H1 (cell line): ENCODE measurements around the gene AGBL1. TPM values are rescaled to one million over a fixed set of nuclear protein-coding genes. Genes with fewer than 3 reads are reported as not detected.

Experiments
- CTCF ChIA-PET: fragments of 300-600 bp; sonication (Branson Sonifier 250); formaldehyde crosslinking; loops from one replicate; lab custom pipeline; 2021; ENCODE audit not compliant: partially characterized antibody; lab: Charles Lee
- POLR2A ChIA-PET: fragments of 300-600 bp; sonication (Branson Sonifier 250); formaldehyde crosslinking; loops from one replicate; lab custom pipeline; 2021; ENCODE audit warnings: inconsistent platforms; ENCODE audit not compliant: partially characterized antibody; lab: Charles Lee
- DNase-seq, 2 experiments: peaks; one replicate each; pipeline versions ENCODE4 v3.0.0 to v3.0.0-alpha.2; 2010 to 2022; ENCODE audit warnings: low spot score in 2 of 2, low read depth in 1 of 2, mixed read lengths in 1 of 2
- FAIRE-seq: peaks from 2 replicates; lab custom pipeline; 2011; peaks lifted over from hg19 to GRCh38; lab: Jason Lieb, UNC
- H2AFZ ChIP-seq: 2 replicates; pipeline ENCODE4 v1.8.1; 2012; ENCODE audit warnings: low read length, inconsistent platforms
- H2AK5ac ChIP-seq: 2 replicates; pipeline ENCODE4 v1.6.1; 2013; ENCODE audit warnings: low read depth, low read length
- H2BK120ac ChIP-seq: replicated peaks from 2 replicates; pipeline ENCODE3; 2013; ENCODE audit warnings: low read depth, low read length, inconsistent platforms
- H2BK12ac ChIP-seq: 2 replicates; pipeline ENCODE4 v1.6.1; 2013; ENCODE audit warnings: low read depth, low read length
- H2BK15ac ChIP-seq: 2 replicates; pipeline ENCODE4 v1.6.1; 2013; ENCODE audit warnings: low read length
- H2BK20ac ChIP-seq: 2 replicates; pipeline ENCODE4 v1.6.1; 2013; ENCODE audit warnings: low read length
- H2BK5ac ChIP-seq: 2 replicates; pipeline ENCODE4 v1.6.1; 2013; ENCODE audit warnings: low read depth, low read length
- H3K14ac ChIP-seq: 2 replicates; pipeline ENCODE4 v1.6.1; 2013; ENCODE audit warnings: inconsistent platforms; ENCODE audit not compliant: insufficient read length
- H3K18ac ChIP-seq: 2 replicates; pipeline ENCODE4 v1.6.1; 2013; ENCODE audit warnings: low read length; ENCODE audit errors: extremely low read depth
- H3K23ac ChIP-seq: 2 replicates; pipeline ENCODE4 v1.6.1; 2013; ENCODE audit warnings: inconsistent platforms; ENCODE audit not compliant: insufficient read length
- H3K23me2 ChIP-seq: 2 replicates; pipeline ENCODE4 v1.6.1; 2013; ENCODE audit warnings: low read depth, low read length
- H3K27ac ChIP-seq: 2 replicates; pipeline ENCODE4 v1.6.1; 2011; ENCODE audit warnings: low read depth, low read length, inconsistent platforms
- H3K27me3 ChIP-seq, 4 experiments: replicated peaks in 1 of 4; 1 replicate in 1 of 4; 2 replicates in 3 of 4; pipeline versions ENCODE4 v1.6.1 to v1.8.1; 2011 to 2013; ENCODE audit warnings: low read length in 3 of 4, mild to moderate bottlenecking in 3 of 4, inconsistent platforms in 2 of 4, mixed read lengths in 2 of 4, moderate library complexity in 1 of 4; ENCODE audit not compliant: control insufficient read depth in 3 of 4, insufficient read depth in 3 of 4; ENCODE audit errors: extremely low read depth in 1 of 4
- H3K36me3 ChIP-seq, 4 experiments: 2 replicates each; pipeline versions ENCODE4 v1.6.1 to v1.8.1; 2011 to 2013; ENCODE audit warnings: mild to moderate bottlenecking in 4 of 4, low read length in 3 of 4, moderate library complexity in 2 of 4, control low read depth in 1 of 4, inconsistent platforms in 1 of 4; ENCODE audit not compliant: insufficient read depth in 4 of 4, control insufficient read depth in 2 of 4
- H3K4ac ChIP-seq: replicated peaks from 2 replicates; pipeline ENCODE3; 2013; ENCODE audit warnings: low read length, low read depth, mixed read lengths, inconsistent platforms; ENCODE audit not compliant: insufficient read length
- H3K4me1 ChIP-seq, 4 experiments: replicated peaks in 1 of 4; 1 replicate in 1 of 4; 2 replicates in 3 of 4; pipeline versions ENCODE4 v1.6.1 to v1.8.1; 2011 to 2013; ENCODE audit warnings: low read length in 3 of 4, inconsistent platforms in 2 of 4, mixed read lengths in 1 of 4; ENCODE audit not compliant: insufficient read depth in 4 of 4, control insufficient read depth in 3 of 4
- H3K4me2 ChIP-seq, 2 experiments: 2 replicates each; pipeline versions ENCODE4 v1.6.1 to v1.8.1; 2011 to 2013; ENCODE audit warnings: low read depth in 2 of 2, low read length in 2 of 2, control low read depth in 1 of 2, inconsistent platforms in 1 of 2, mild to moderate bottlenecking in 1 of 2; ENCODE audit not compliant: insufficient read depth in 1 of 2
- H3K4me3 ChIP-seq, 4 experiments: fragments of 200-600, 300-600 bp in 1 of 4; sonication (generic), shearing (Covaris generic), sonication (Bioruptor Twin) in 1 of 4; 2 replicates each; pipeline versions ENCODE4 v1.5.1 to v1.8.1; 2011 to 2016; ENCODE audit warnings: low read length in 4 of 4, low read depth in 3 of 4, control low read depth in 2 of 4, inconsistent platforms in 2 of 4, mild to moderate bottlenecking in 2 of 4, mixed read lengths in 1 of 4, moderate library complexity in 1 of 4; ENCODE audit not compliant: insufficient read depth in 2 of 4; ENCODE audit errors: extremely low read depth in 1 of 4
- H3K56ac ChIP-seq: replicated peaks from 2 replicates; pipeline ENCODE3; 2013; ENCODE audit warnings: low read depth, mild to moderate bottlenecking, mixed read lengths, low read length, inconsistent platforms; ENCODE audit not compliant: insufficient read length
- H3K79me1 ChIP-seq: 2 replicates; pipeline ENCODE4 v1.6.1; 2013; ENCODE audit warnings: low read depth, low read length, control low read depth
- H3K79me2 ChIP-seq, 2 experiments: 2 replicates each; pipeline versions ENCODE4 v1.6.1 to v1.8.1; 2012 to 2013; ENCODE audit warnings: low read length in 2 of 2, mild to moderate bottlenecking in 2 of 2, inconsistent platforms in 1 of 2; ENCODE audit not compliant: insufficient read depth in 2 of 2, control insufficient read depth in 1 of 2
- H3K9ac ChIP-seq, 4 experiments: replicated peaks in 1 of 4; 1 replicate in 1 of 4; 2 replicates in 3 of 4; pipeline versions ENCODE4 v1.6.1 to v1.8.1; 2011 to 2013; ENCODE audit warnings: low read depth in 3 of 4, low read length in 3 of 4, control low read depth in 2 of 4, mild to moderate bottlenecking in 2 of 4, moderate library complexity in 2 of 4, inconsistent platforms in 1 of 4; ENCODE audit errors: extremely low read depth in 1 of 4
- H3K9me3 ChIP-seq, 2 experiments: 2 replicates each; pipeline versions ENCODE4 v1.6.1 to v1.8.1; 2012 to 2013; ENCODE audit warnings: mild to moderate bottlenecking in 2 of 2, moderate library complexity in 2 of 2, control low read depth in 1 of 2, inconsistent platforms in 1 of 2, low read depth in 1 of 2, low read length in 1 of 2, mixed read lengths in 1 of 2; ENCODE audit not compliant: insufficient read depth in 2 of 2
- H4K20me1 ChIP-seq, 2 experiments: replicated peaks in 1 of 2; 2 replicates each; pipeline versions ENCODE3 to v1.8.1; 2011 to 2013; ENCODE audit warnings: inconsistent platforms in 2 of 2, low read length in 2 of 2, mild to moderate bottlenecking in 1 of 2; ENCODE audit not compliant: insufficient read depth in 2 of 2, control insufficient read depth in 1 of 2
- H4K5ac ChIP-seq: 2 replicates; pipeline ENCODE4 v1.6.1; 2013; ENCODE audit warnings: low read length, low read depth, mixed read lengths, inconsistent platforms; ENCODE audit not compliant: insufficient read length
- H4K8ac ChIP-seq: 2 replicates; pipeline ENCODE4 v1.8.0; 2013; ENCODE audit warnings: mild to moderate bottlenecking, moderate library complexity, low read length, inconsistent platforms; ENCODE audit not compliant: insufficient read depth; ENCODE audit errors: extremely low read depth
- H4K91ac ChIP-seq: replicated peaks from 2 replicates; pipeline ENCODE3; 2013; ENCODE audit warnings: low read length, mixed read lengths, inconsistent platforms; ENCODE audit not compliant: insufficient read length
- ASH2L ChIP-seq: fragments of 200-600, 300-600 bp; sonication (generic); IDR thresholded peaks from one replicate; pipeline ENCODE4 v1.7.1; 2017; ENCODE audit warnings: low read length
- ATF2 ChIP-seq: IDR thresholded peaks from 2 replicates; pipeline ENCODE4 v1.6.1; 2012; ENCODE audit warnings: low read length, inconsistent platforms
- BRCA1 ChIP-seq: IDR thresholded peaks from 2 replicates; pipeline ENCODE4 v1.6.1; 2012; ENCODE audit warnings: low read depth, low read length, improper control_type of control experiment
- NANOG ChIP-seq: IDR thresholded peaks from 2 replicates; pipeline ENCODE4 v1.6.1; 2011; ENCODE audit warnings: low read length, low read depth, mild to moderate bottlenecking, inconsistent platforms; ENCODE audit not compliant: insufficient read depth, poor library complexity, severe bottlenecking
- POLR2AphosphoS5 ChIP-seq: IDR thresholded peaks from 2 replicates; pipeline ENCODE4 v1.6.1; 2011; ENCODE audit warnings: low read depth, low read length
- RNF2 ChIP-seq: fragments of 200-900, 300-1000 bp; sonication (generic); IDR thresholded peaks from 2 replicates; pipeline ENCODE4 v1.7.1; 2016; ENCODE audit warnings: borderline replicate concordance, low read depth, mild to moderate bottlenecking, antibody characterized with exemption, low read length; ENCODE audit not compliant: poor library complexity, severe bottlenecking; ENCODE audit errors: missing control alignments
- SIN3A ChIP-seq, 2 experiments: IDR thresholded peaks in 1 of 2; conservative IDR thresholded peaks in 1 of 2; 2 replicates each; pipeline ENCODE4 v1.6.1; 2011 to 2012; ENCODE audit warnings: low read length in 2 of 2, improper control_type of control experiment in 1 of 2, low read depth in 1 of 2, mild to moderate bottlenecking in 1 of 2
- TEAD4 ChIP-seq: IDR thresholded peaks from 2 replicates; pipeline ENCODE4 v1.6.1; 2012; ENCODE audit warnings: low read depth, low read length, inconsistent platforms, mixed read lengths
- WGBS, 2 experiments: shearing (Covaris generic) in 1 of 2; methylation state at CpG; one replicate each; pipeline versions ENCODE4 v1.1.6 to v1.1.7; 2013 to 2015; ENCODE audit warnings: low lambda C conversion rate in 2 of 2, mixed read lengths in 2 of 2, inconsistent platforms in 1 of 2, low coverage in 1 of 2, missing lambda C conversion rate in 1 of 2; ENCODE audit not compliant: insufficient replicate concordance in 2 of 2, insufficient coverage in 1 of 2, insufficient read length in 1 of 2; ENCODE audit errors: extremely low coverage in 1 of 2, missing lambda C conversion rate in 1 of 2; 5-methylcytosine and 5-hydroxymethylcytosine counted together
- polyA plus RNA-seq, 7 experiments: library from polyadenylated mRNA; depleted of rRNA in 3 of 7; stranded (reverse) in 5 of 7; unstranded in 2 of 7; fragments of >200 nt in 5 of 7; fragments of 200-250 nt in 2 of 7; gene quantifications; 1 replicate in 5 of 7; 2 replicates in 1 of 7; 4 replicates in 1 of 7; pipeline versions ENCODE4 v1.2.1 to v1.2.3, GENCODE V29; 2011 to 2013; ENCODE audit warnings: missing spikeins in 2 of 7, mixed read lengths in 2 of 7
- total RNA-seq: library from RNA; stranded (reverse); fragmentation: NEBNext Ultra II Directional; extraction: Animal tissue kit (Norgen Biotek cat#: 25700); gene quantifications from 2 replicates; pipeline ENCODE4 v1.2.1, GENCODE V29; 2021
- TF ChIP-seq, protein P1 (sequence below): IDR thresholded peaks from 2 replicates; pipeline ENCODE4 v1.6.1; 2011; ENCODE audit warnings: low read length, improper control_type of control experiment

Gene AGBL1
- total and polyA plus RNA-seq, 2 of the 8 experiments (the other 6 are each of a cell fraction or from before 2014, with no cell fraction given) = not detected

DNA sequence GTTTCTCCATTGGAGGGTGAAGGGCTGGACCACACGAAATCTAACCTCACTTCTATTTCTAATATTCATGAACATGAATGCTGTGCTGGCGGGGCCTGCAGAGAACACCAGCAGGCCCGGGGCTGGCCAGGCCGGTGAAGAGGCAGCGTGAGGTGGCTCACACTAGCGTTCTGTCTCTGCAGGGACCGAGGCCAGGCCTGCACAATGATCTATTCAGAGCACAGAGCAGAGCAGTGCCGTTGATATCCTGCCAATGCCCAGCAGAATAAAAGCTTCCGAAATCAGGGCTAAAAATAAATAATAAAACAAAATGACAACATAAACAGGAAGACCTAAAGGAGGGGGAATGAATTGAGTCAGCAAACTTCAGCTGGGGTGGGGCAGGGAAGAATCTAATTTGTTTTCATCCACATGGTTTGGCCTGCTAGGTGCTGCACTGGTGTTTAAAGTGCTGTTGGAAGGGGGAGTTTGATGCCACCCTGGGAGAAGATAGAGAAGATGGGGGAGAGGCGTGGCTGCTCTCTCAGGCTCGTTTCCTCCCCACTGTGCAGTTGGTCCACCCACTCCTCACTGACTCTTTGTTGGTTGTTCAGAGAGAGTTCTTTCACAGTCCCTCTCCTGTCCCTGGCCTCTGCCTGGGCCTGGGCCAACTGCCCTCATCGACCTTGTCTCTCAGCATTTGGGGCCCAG, 837.1 kb downstream of the AGBL1 start:
- no peak overlapping the region for H4K91ac ChIP-seq
- no peaks in the 10 kb centered on the region for H3K36me3 ChIP-seq
- H3K4me1 ChIP-seq = peaks cover 0 to 15% (median 7%) of the 10 kb centered on the region in 4 experiments; a peak in 5 of 7 replicates
- DNase-seq (no peak), FAIRE-seq (no peak)
- H3K9ac ChIP-seq = no peak overlapping the region
- no peak overlapping the region for H3K23ac ChIP-seq
- no peak overlapping the region for H3K56ac ChIP-seq
- H3K4me2 ChIP-seq = no peak overlapping the region
- H2BK12ac ChIP-seq = no peak overlapping the region; the same call in 1 of the 2 replicates
- H3K9me3 ChIP-seq = no peaks in the 10 kb centered on the region
- H3K79me2 ChIP-seq = no peaks in the 10 kb centered on the region
- H4K20me1 ChIP-seq = no peaks in the 10 kb centered on the region
- H3K27ac ChIP-seq = no peak overlapping the region
- H3K14ac ChIP-seq = no peak overlapping the region
- H2BK20ac ChIP-seq = no peak overlapping the region
- H3K23me2 ChIP-seq = no peaks in the 10 kb centered on the region
- H2BK15ac ChIP-seq = no peak overlapping the region
- H3K4me3 ChIP-seq = no peak overlapping the region
- no peaks in the 10 kb centered on the region for H3K79me1 ChIP-seq
- ChIA-PET POLR2A (no interaction called here), CTCF (interaction anchor here (0.6 to 2.5 kb wide), 5 partner anchors 13 to 562 kb away, joined by 3 to 6 read pairs (median 3); no protein-coding TSS in a partner anchor)
- no peak overlapping the region for H3K4ac ChIP-seq
- no peak overlapping the region for H4K5ac ChIP-seq
- H3K27me3 ChIP-seq = no peaks in the 10 kb centered on the region; a peak in 1 of 7 replicates
- H4K8ac ChIP-seq = no peak overlapping the region
- no peak overlapping the region; the same call in 1 of the 2 replicates for H2BK5ac ChIP-seq
- no peak overlapping the region for H2BK120ac ChIP-seq
- 74% methylated on average over 12 of the region's 12 CpGs; no CpG with 5 or more reads in 1 of the 2 experiments for WGBS, 2 experiments
- H2AFZ ChIP-seq = 0 out of 2 replicates have a peak overlapping the region, but pooled peaks have one; percentile 12
- H3K18ac ChIP-seq = no peak overlapping the region
- no peak overlapping the region for H2AK5ac ChIP-seq
- TF ChIP-seq TEAD4 (no peak), BRCA1 (no peak), SIN3A (conservative IDR thresholded peaks at IDR 0.05 in 1 of 2, IDR thresholded peaks at IDR 0.05 in 1 of 2; ENCODE audit: low read depth in 1 of 2, low read length in 2 of 2) (no peak), NANOG (no peak), ATF2 (no peak), RNF2 (no peak), POLR2AphosphoS5 (no peak), ASH2L (no peak)
- TF ChIP-seq, protein P1, sequence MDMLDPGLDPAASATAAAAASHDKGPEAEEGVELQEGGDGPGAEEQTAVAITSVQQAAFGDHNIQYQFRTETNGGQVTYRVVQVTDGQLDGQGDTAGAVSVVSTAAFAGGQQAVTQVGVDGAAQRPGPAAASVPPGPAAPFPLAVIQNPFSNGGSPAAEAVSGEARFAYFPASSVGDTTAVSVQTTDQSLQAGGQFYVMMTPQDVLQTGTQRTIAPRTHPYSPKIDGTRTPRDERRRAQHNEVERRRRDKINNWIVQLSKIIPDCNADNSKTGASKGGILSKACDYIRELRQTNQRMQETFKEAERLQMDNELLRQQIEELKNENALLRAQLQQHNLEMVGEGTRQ = no peak
